Prostate gland (tissue), 2 donors: ENCODE measurements around the gene CES2. TPM values are rescaled to one million over a fixed set of nuclear protein-coding genes. Genes with fewer than 3 reads are reported as not detected.
A peak's percentile ranks its signal among the peaks of the same experiment; 100 is the strongest.

Experiments used
- DNase-seq: peaks from one replicate; pipeline ENCODE4 v3.0.0-alpha.2; 2019; ENCODE audit warnings: low spot score
- H3K27ac ChIP-seq, 2 donors: fragments of 200-600 bp; sonication (generic); 2 replicates each; pipeline ENCODE4 v1.5.1; 2017 to 2019
- H3K27me3 ChIP-seq: fragments of 200-600 bp; sonication (generic); replicated peaks from 2 replicates; pipeline ENCODE4 v1.5.1; 2019; ENCODE audit not compliant: insufficient read depth
- H3K36me3 ChIP-seq, 2 donors: fragments of 200-600 bp; sonication (generic); 1 replicate in 1 of 2; 2 replicates in 1 of 2; pipeline versions ENCODE4 v1.5.1 to v1.8.1; 2017 to 2019
- H3K4me1 ChIP-seq: fragments of 200-600 bp; sonication (generic); replicated peaks from 2 replicates; pipeline ENCODE4 v1.5.1; 2019
- H3K4me3 ChIP-seq, 2 donors: fragments of 200-600 bp; sonication (generic); 2 replicates each; pipeline ENCODE4 v1.5.1; 2017 to 2019
- H3K9me3 ChIP-seq: fragments of 200-600 bp; sonication (generic); 2 replicates; pipeline ENCODE4 v1.5.1; 2017
- POLR2A ChIP-seq: fragments of 450-650 bp; IDR thresholded peaks from one replicate; pipeline ENCODE4 v1.6.1; 2016; ENCODE audit warnings: antibody characterized with exemption, mild to moderate bottlenecking
- POLR2AphosphoS5 ChIP-seq: sonication (generic); formaldehyde crosslinking; IDR thresholded peaks from one replicate; pipeline ENCODE4 v1.6.1; 2017; ENCODE audit warnings: antibody characterized with exemption
- WGBS: methylation state at CpG from one replicate; pipeline ENCODE4 v1.1.5; 2018; 5-methylcytosine and 5-hydroxymethylcytosine counted together
- intact Hi-C: fragments of 100-400 bp; cut with DNase I; formaldehyde crosslinking; loops from one replicate; pipeline ENCODE4 v1.14.2; 2022
- total RNA-seq, 2 donors: library from RNA; depleted of rRNA; stranded (reverse); fragments of >200 nt; gene quantifications; one replicate each; pipeline ENCODE4 v1.1.0, GENCODE V29; 2016
- TF ChIP-seq, protein P1 (sequence below), 4 experiments: fragments of 200-600 bp in 2 of 4; fragments of 450-650 bp in 2 of 4; sonication (generic) in 2 of 4; IDR thresholded peaks; 1 replicate in 3 of 4; 2 replicates in 1 of 4; pipeline ENCODE4 v1.5.1; 2016 to 2019; ENCODE audit warnings: antibody characterized with exemption in 4 of 4, mild to moderate bottlenecking in 2 of 4, moderate library complexity in 2 of 4

CES2 gene
- total RNA-seq, 2 donors from 2014 or later: 36.3 to 61.5 TPM

GRCh38 chr16:66925322-66925840, 9.9 kb upstream of the CES2 start, which contains the start of gene RRAD:
RRAD (minus strand) TSS chr16:66925535; CDS start chr16:66925179, 356 bp downstream.
- H3K9me3 ChIP-seq: no peaks in the 10 kb centered on the region
- H3K36me3 ChIP-seq: no peaks in the 10 kb centered on the region
- H3K27ac ChIP-seq: peak within 1 kb of the TSS; percentile 56 to 68
- peak within 1 kb of the TSS; percentile 31 to 36 for H3K4me3 ChIP-seq
- TF ChIP-seq POLR2A (no peak), POLR2AphosphoS5 (no peak)
- TF ChIP-seq, protein P1, sequence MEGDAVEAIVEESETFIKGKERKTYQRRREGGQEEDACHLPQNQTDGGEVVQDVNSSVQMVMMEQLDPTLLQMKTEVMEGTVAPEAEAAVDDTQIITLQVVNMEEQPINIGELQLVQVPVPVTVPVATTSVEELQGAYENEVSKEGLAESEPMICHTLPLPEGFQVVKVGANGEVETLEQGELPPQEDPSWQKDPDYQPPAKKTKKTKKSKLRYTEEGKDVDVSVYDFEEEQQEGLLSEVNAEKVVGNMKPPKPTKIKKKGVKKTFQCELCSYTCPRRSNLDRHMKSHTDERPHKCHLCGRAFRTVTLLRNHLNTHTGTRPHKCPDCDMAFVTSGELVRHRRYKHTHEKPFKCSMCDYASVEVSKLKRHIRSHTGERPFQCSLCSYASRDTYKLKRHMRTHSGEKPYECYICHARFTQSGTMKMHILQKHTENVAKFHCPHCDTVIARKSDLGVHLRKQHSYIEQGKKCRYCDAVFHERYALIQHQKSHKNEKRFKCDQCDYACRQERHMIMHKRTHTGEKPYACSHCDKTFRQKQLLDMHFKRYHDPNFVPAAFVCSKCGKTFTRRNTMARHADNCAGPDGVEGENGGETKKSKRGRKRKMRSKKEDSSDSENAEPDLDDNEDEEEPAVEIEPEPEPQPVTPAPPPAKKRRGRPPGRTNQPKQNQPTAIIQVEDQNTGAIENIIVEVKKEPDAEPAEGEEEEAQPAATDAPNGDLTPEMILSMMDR (IDR thresholded peaks at IDR 0.05): no peak
- H3K27me3 ChIP-seq: no peaks in the 10 kb centered on the region
- no peak for DNase-seq
- H3K4me1 ChIP-seq: peaks cover 5% of the 10 kb centered on the region
- WGBS: 6% methylated on average over 37 of the region's 42 CpGs
- intact Hi-C loops: loop anchor here (1.0 kb wide), 1 partner anchor 27 kb away; no protein-coding TSS in a partner anchor

- TF ChIP-seq, protein P1 (IDR thresholded peaks at IDR 0.05): no peak
- TF ChIP-seq POLR2AphosphoS5: no peak
- no peak for TF ChIP-seq POLR2A
- H3K4me1 ChIP-seq: peaks cover 5% of the 10 kb centered on the region
- no peaks in the 10 kb centered on the region for H3K36me3 ChIP-seq
- no peak for DNase-seq
- intact Hi-C loops: no loop called here
- H3K4me3 ChIP-seq: no peak overlapping the region
- 57% methylated on average over 5 of the region's 5 CpGs for WGBS
- no peaks in the 10 kb centered on the region for H3K27me3 ChIP-seq
- no peaks in the 10 kb centered on the region for H3K9me3 ChIP-seq
- peak overlapping the region; percentile 56 to 68 for H3K27ac ChIP-seq
Observed at GRCh38 chr16:66926171-66926947, 9.0 kb upstream of the CES2 start.

DNA sequence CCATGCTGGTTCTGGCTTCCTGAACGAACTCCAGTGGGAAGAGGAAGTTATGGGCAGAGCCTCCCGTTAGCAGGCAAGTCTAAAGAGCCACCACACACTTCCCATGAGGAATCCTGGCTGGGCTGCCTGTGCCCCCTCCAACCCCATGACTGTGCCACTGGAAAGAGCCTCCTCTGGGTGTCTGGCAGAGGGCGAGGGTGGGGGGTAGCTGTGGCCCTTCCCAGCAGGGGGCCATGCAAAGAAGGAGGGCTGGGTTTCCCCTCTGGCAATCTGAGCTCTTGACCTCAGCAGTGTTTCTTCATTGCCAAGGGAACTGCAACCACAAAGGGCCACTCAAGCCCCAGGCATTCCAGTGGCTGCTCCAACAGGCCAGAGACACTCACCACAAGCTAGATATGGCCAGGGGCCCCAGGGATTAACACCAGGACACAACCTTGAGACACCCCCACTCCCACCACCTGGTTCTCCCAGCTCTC, 8.3 kb upstream of the CES2 start:
- no peaks in the 10 kb centered on the region for H3K9me3 ChIP-seq
- H3K4me1 ChIP-seq: peaks cover 5% of the 10 kb centered on the region
- intact Hi-C loops: no loop called here
- no peaks in the 10 kb centered on the region for H3K36me3 ChIP-seq
- no peak overlapping the region for H3K27ac ChIP-seq
- 58% methylated on average over 3 of the region's 3 CpGs for WGBS
- H3K4me3 ChIP-seq: no peak overlapping the region
- DNase-seq: no peak
- H3K27me3 ChIP-seq: no peaks in the 10 kb centered on the region
- TF ChIP-seq, protein P1 (IDR thresholded peaks at IDR 0.05): no peak
- TF ChIP-seq POLR2A: no peak
- TF ChIP-seq POLR2AphosphoS5: no peak

DNA sequence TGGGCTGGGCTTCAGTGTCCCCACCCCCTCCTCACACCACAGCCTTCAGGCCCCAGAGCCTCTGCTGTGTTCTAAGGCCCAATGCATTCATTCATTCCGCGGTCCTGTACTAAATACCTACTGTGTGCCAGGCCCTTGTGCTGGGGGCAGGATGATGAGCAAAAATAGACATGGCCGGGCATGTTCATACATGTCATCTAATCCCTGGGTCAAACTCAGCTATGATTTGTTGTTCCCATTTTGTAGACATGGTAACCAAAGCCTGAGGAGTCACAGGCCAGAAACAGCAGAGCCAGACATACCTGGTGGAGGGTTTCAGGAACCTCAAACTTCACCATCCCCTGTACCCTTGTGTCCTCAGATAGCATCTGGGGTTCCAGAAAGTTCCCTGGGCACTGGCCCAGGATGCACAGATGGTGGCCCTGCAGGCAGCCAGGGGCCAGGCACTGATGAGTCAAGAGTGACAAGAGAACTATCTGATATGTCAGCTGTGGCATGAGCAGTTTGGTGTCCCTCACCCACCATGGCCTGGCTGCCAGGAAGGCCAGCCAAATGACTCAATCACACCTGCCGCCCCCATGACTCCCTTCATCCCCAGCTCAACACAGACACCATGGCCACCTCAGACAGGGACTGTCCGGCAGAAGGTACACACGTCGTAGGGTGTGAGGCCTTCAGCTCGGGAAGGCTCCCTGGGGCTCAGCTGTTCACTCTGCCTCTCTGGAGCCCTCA, 7.2 kb upstream of the CES2 start:
- WGBS: 90% methylated on average over 8 of the region's 8 CpGs
- no peak overlapping the region for H3K4me3 ChIP-seq
- H3K36me3 ChIP-seq: no peaks in the 10 kb centered on the region
- H3K4me1 ChIP-seq: peaks cover 12% of the 10 kb centered on the region
- no peaks in the 10 kb centered on the region for H3K27me3 ChIP-seq
- intact Hi-C loops: no loop called here
- no peaks in the 10 kb centered on the region for H3K9me3 ChIP-seq
- no peak overlapping the region for H3K27ac ChIP-seq
- TF ChIP-seq, protein P1 (IDR thresholded peaks at IDR 0.05): no peak
- TF ChIP-seq POLR2A (no peak), POLR2AphosphoS5 (no peak)
- no peak for DNase-seq
